ENCODE results near the gene BEST2. TPM values are rescaled to one million over a fixed set of nuclear protein-coding genes. Genes with fewer than 3 reads are reported as not detected.

BEST2 gene
- total and polyA plus RNA-seq, 7 donors, result 0.36 to 50.0 (median 45.1) TPM; not detected in 3

- WGBS, 2 donors, result 9 to 36% methylated on average over 24 of the region's 24 CpGs
- intact Hi-C loops (cut with DNase I), result no loop called here
- TF ChIP-seq CTCF (IDR thresholded peaks at IDR 0.05), result no peak
- no peak for TF ChIP-seq POLR2A (IDR thresholded peaks at IDR 0.05)
- no peak for TF ChIP-seq EP300 (IDR thresholded peaks at IDR 0.05)
- no peak for TF ChIP-seq POLR2AphosphoS5 (IDR thresholded peaks at IDR 0.05)
- no peak for DNase-seq
- Histone ChIP-seq H3K4me3 (no peak overlapping the region), H3K27ac (no peak overlapping the region), H3K9me3 (peaks cover 0 to 3% (median 0%) of the 10 kb centered on the region in 4 donors), H3K36me3 (peaks cover 10 to 31% (median 30%) of the 10 kb centered on the region in 4 donors), H3K4me1 (no peaks in the 10 kb centered on the region), H3K27me3 (peaks cover 0 to 27% (median 6%) of the 10 kb centered on the region in 3 donors)
Measured at GRCh38 chr19:12749938-12750521, 1.6 kb upstream of the BEST2 start.

- peaks cover 1 to 23% (median 22%) of the 10 kb centered on the region in 4 donors for H3K36me3 ChIP-seq
- peaks cover 0 to 27% (median 6%) of the 10 kb centered on the region in 3 donors for H3K27me3 ChIP-seq
- 28 to 72% methylated on average over 9 of the region's 9 CpGs for WGBS, 2 donors
Measured at GRCh38 chr19:12750851-12751250, 740 bp upstream of the BEST2 start.

GRCh38 chr19:12752056-12752781 lies 628 bp downstream of the BEST2 start:
- Histone ChIP-seq H3K4me3 (no peak overlapping the region), H3K36me3 (peaks cover 0 to 10% (median 9%) of the 10 kb centered on the region in 4 donors), H3K27ac (no peak overlapping the region), H3K9me3 (peaks cover 0 to 3% (median 0%) of the 10 kb centered on the region in 4 donors), H3K4me1 (peaks cover 0 to 3% (median 2%) of the 10 kb centered on the region in 4 donors), H3K27me3 (peaks cover 0 to 27% (median 6%) of the 10 kb centered on the region in 3 donors)
- intact Hi-C loops (cut with DNase I), result no loop called here
- no peak for DNase-seq
- no peak for TF ChIP-seq EP300 (IDR thresholded peaks at IDR 0.05)
- 67 to 85% methylated on average over 23 of the region's 23 CpGs for WGBS, 2 donors

More at GRCh38 chr19:12750851-12751250, 740 bp upstream of the BEST2 start:
- intact Hi-C loops (cut with DNase I), result no loop called here
- DNase-seq, result no peak
- no peak for TF ChIP-seq CTCF (IDR thresholded peaks at IDR 0.05)
- TF ChIP-seq EP300 (IDR thresholded peaks at IDR 0.05), result no peak
- TF ChIP-seq POLR2AphosphoS5 (IDR thresholded peaks at IDR 0.05), result no peak
- TF ChIP-seq POLR2A (IDR thresholded peaks at IDR 0.05), result no peak
- H3K27ac ChIP-seq, result no peak overlapping the region
- H3K4me3 ChIP-seq, result no peak overlapping the region
- no peaks in the 10 kb centered on the region for H3K4me1 ChIP-seq
- H3K9me3 ChIP-seq, result peaks cover 0 to 3% (median 0%) of the 10 kb centered on the region in 4 donors

- H3K4me3 ChIP-seq, result no peak overlapping the region
- WGBS, 2 donors, result 72 to 78% methylated on average over 50 of the region's 50 CpGs
- peaks cover 0 to 13% (median 9%) of the 10 kb centered on the region in 4 donors for H3K4me1 ChIP-seq
- H3K27me3 ChIP-seq, result peaks cover 0 to 17% (median 6%) of the 10 kb centered on the region in 3 donors
- intact Hi-C loops (cut with DNase I), result no loop called here
- H3K36me3 ChIP-seq, result no peaks in the 10 kb centered on the region
- TF ChIP-seq POLR2A (IDR thresholded peaks at IDR 0.05), result no peak
- DNase-seq, result no peak
- H3K9me3 ChIP-seq, result no peaks in the 10 kb centered on the region
- H3K27ac ChIP-seq, result no peak overlapping the region
Measured at GRCh38 chr19:12754465-12755196, 3.0 kb downstream of the BEST2 start.

GRCh38 chr19:12756150-12756883 lies 4.7 kb downstream of the BEST2 start:
- 82 to 87% methylated on average over 19 of the region's 19 CpGs for WGBS, 2 donors
- Histone ChIP-seq H3K4me1 (peaks cover 0 to 13% (median 9%) of the 10 kb centered on the region in 4 donors), H3K9me3 (no peaks in the 10 kb centered on the region), H3K4me3 (no peak overlapping the region), H3K36me3 (no peaks in the 10 kb centered on the region), H3K27ac (no peak overlapping the region), H3K27me3 (peaks cover 0 to 3% (median 0%) of the 10 kb centered on the region in 3 donors)
- no peak for DNase-seq
- no peak for TF ChIP-seq CTCF (IDR thresholded peaks at IDR 0.05)
- TF ChIP-seq EP300 (IDR thresholded peaks at IDR 0.05), result no peak
- TF ChIP-seq POLR2AphosphoS5 (IDR thresholded peaks at IDR 0.05), result no peak
- TF ChIP-seq POLR2A (IDR thresholded peaks at IDR 0.05), result no peak
- intact Hi-C loops (cut with DNase I), result no loop called here
